MM.1S (cell line): ENCODE measurements around the gene MACROD2.

Experiments
- DNase-seq: peaks from one replicate; pipeline ENCODE4 v3.0.0-alpha.2; 2015
- H2AFZ ChIP-seq: fragments of 300-600 bp; sonication (generic); 2 replicates; pipeline ENCODE4 v1.6.0; 2016; ENCODE audit warnings: antibody characterized with exemption, low read length
- H3F3A ChIP-seq: fragments of 300-600 bp; sonication (generic); 2 replicates; pipeline ENCODE4 v1.6.1; 2016; ENCODE audit warnings: mild to moderate bottlenecking, antibody characterized with exemption, low read length, moderate library complexity, mixed read lengths; ENCODE audit not compliant: insufficient read depth
- H3K27ac ChIP-seq: fragments of 300-600 bp; sonication (generic); 2 replicates; pipeline ENCODE4 v1.5.1; 2016; ENCODE audit warnings: mild to moderate bottlenecking, low read length
- H3K27me3 ChIP-seq: fragments of 300-600 bp; sonication (generic); replicated peaks from 2 replicates; pipeline ENCODE4 v1.6.0; 2016; ENCODE audit warnings: low read length; ENCODE audit not compliant: insufficient read depth
- H3K36me3 ChIP-seq: fragments of 300-600 bp; sonication (generic); replicated peaks from 2 replicates; pipeline ENCODE4 v1.6.1; 2016; ENCODE audit warnings: mild to moderate bottlenecking, low read length, mixed read lengths; ENCODE audit not compliant: insufficient read depth
- H3K4me1 ChIP-seq: fragments of 300-600 bp; sonication (generic); 2 replicates; pipeline ENCODE4 v1.6.1; 2016; ENCODE audit warnings: low read length, mixed read lengths
- H3K4me2 ChIP-seq: fragments of 300-600 bp; sonication (generic); 2 replicates; pipeline ENCODE4 v1.6.0; 2016; ENCODE audit warnings: low read depth, low read length
- H3K4me3 ChIP-seq: fragments of 300-600 bp; sonication (generic); 2 replicates; pipeline ENCODE4 v1.5.1; 2016; ENCODE audit warnings: low read length, mixed read lengths
- H3K79me2 ChIP-seq: fragments of 300-600 bp; sonication (generic); 2 replicates; pipeline ENCODE4 v1.6.1; 2016; ENCODE audit warnings: mixed run types, low read length, mixed read lengths
- H3K9ac ChIP-seq: fragments of 300-600 bp; sonication (generic); 2 replicates; pipeline ENCODE4 v1.6.1; 2016; ENCODE audit warnings: low read length, mixed read lengths
- H3K9me2 ChIP-seq: fragments of 300-600 bp; sonication (generic); replicated peaks from 2 replicates; pipeline ENCODE4 v1.6.1; 2016; ENCODE audit warnings: mild to moderate bottlenecking, low read length, mixed read lengths; ENCODE audit not compliant: insufficient read depth
- H3K9me3 ChIP-seq: fragments of 300-600 bp; sonication (generic); replicated peaks from 2 replicates; pipeline ENCODE4 v1.6.1; 2016; ENCODE audit warnings: mild to moderate bottlenecking, low read length, mixed read lengths; ENCODE audit not compliant: insufficient read depth
- H4K20me1 ChIP-seq: fragments of 300-600 bp; sonication (generic); 2 replicates; pipeline ENCODE4 v1.6.1; 2016; ENCODE audit warnings: mild to moderate bottlenecking, low read length, moderate library complexity, mixed read lengths; ENCODE audit not compliant: insufficient read depth
- CTCF ChIP-seq: fragments of 300-600 bp; sonication (generic); IDR thresholded peaks from 2 replicates; pipeline ENCODE4 v1.5.1; 2016; ENCODE audit warnings: antibody characterized with exemption, low read length, mixed read lengths
- EZH2 ChIP-seq: fragments of 300-600 bp; sonication (generic); optimal IDR thresholded peaks from 2 replicates; pipeline ENCODE3; 2017; ENCODE audit warnings: low read depth, mild to moderate bottlenecking, antibody characterized with exemption, low read length, mixed read lengths
- EZH2phosphoT487 ChIP-seq: fragments of 300-600 bp; sonication (generic); IDR thresholded peaks from 2 replicates; pipeline ENCODE4 v1.6.1; 2018; ENCODE audit warnings: antibody characterized with exemption, low read length

MACROD2 gene

GRCh38 chr20:14055127-14055742, 59.9 kb downstream of the MACROD2 start:
- no peak overlapping the region for H3K9ac ChIP-seq

GRCh38 chr20:14062171-14062570, 66.9 kb downstream of the MACROD2 start:
- Histone ChIP-seq H3K4me1 (peaks cover 7% of the 10 kb centered on the region), H4K20me1 (no peaks in the 10 kb centered on the region), H3K27me3 (no peaks in the 10 kb centered on the region), H3K36me3 (no peaks in the 10 kb centered on the region), H3K4me2 (no peak overlapping the region), H3F3A (no peaks in the 10 kb centered on the region), H3K4me3 (no peak overlapping the region), H2AFZ (no peak overlapping the region), H3K9me2 (no peaks in the 10 kb centered on the region), H3K27ac (no peak overlapping the region), H3K9me3 (no peaks in the 10 kb centered on the region), H3K79me2 (no peaks in the 10 kb centered on the region), H3K9ac (no peak overlapping the region)
- no peak for TF ChIP-seq CTCF
- no peak for TF ChIP-seq EZH2
- DNase-seq, result no peak

More at GRCh38 chr20:14055127-14055742, 59.9 kb downstream of the MACROD2 start:
- H2AFZ ChIP-seq, result no peak overlapping the region
- H3K4me3 ChIP-seq, result no peak overlapping the region
- H3K36me3 ChIP-seq, result no peaks in the 10 kb centered on the region
- DNase-seq, result peak; percentile 51
- peak; percentile 61 for TF ChIP-seq CTCF
- TF ChIP-seq EZH2, result no peak
- TF ChIP-seq EZH2phosphoT487, result no peak
- no peaks in the 10 kb centered on the region for H4K20me1 ChIP-seq
- H3K9me2 ChIP-seq, result no peaks in the 10 kb centered on the region
- H3K27me3 ChIP-seq, result peaks cover 43% of the 10 kb centered on the region
- H3F3A ChIP-seq, result no peaks in the 10 kb centered on the region
- no peak overlapping the region for H3K27ac ChIP-seq
- H3K9me3 ChIP-seq, result no peaks in the 10 kb centered on the region
- H3K4me1 ChIP-seq, result no peaks in the 10 kb centered on the region
- H3K79me2 ChIP-seq, result no peaks in the 10 kb centered on the region
- H3K4me2 ChIP-seq, result no peak overlapping the region

- Histone ChIP-seq H3K79me2 (no peaks in the 10 kb centered on the region), H3K4me1 (peaks cover 7% of the 10 kb centered on the region), H3K27ac (no peak overlapping the region), H2AFZ (no peak overlapping the region), H3K27me3 (no peaks in the 10 kb centered on the region), H3K4me3 (no peak overlapping the region), H4K20me1 (no peaks in the 10 kb centered on the region), H3K9ac (no peak overlapping the region), H3K9me3 (no peaks in the 10 kb centered on the region), H3K36me3 (no peaks in the 10 kb centered on the region), H3K9me2 (no peaks in the 10 kb centered on the region), H3F3A (no peaks in the 10 kb centered on the region), H3K4me2 (no peak overlapping the region)
- DNase-seq, result peak; percentile 17
- TF ChIP-seq EZH2 (no peak), CTCF (no peak), EZH2phosphoT487 (no peak)
Measured at GRCh38 chr20:14062786-14063185, 67.5 kb downstream of the MACROD2 start.
